ENCODE results near the gene AKAP6. TPM values are rescaled to one million over a fixed set of nuclear protein-coding genes. Genes with fewer than 3 reads are reported as not detected.

The AKAP6 gene
- total RNA-seq = 1 to 10 TPM; 1.1 to 1.4 TPM

- no peak for DNase-seq
- H3K9me3 Mint-ChIP-seq = peaks cover 2% of the 10 kb centered on the region
- H3K27me3 Mint-ChIP-seq = no peaks in the 10 kb centered on the region
- POLR2A ChIA-PET = no interaction called here
- no peak within 1 kb of the TSS for H3K4me3 Mint-ChIP-seq
- H3K27ac Mint-ChIP-seq = no peak within 1 kb of the TSS
- CTCF ChIA-PET = no interaction called here
- H3K36me3 Mint-ChIP-seq (ENCODE audit: low read depth) = no peaks in the 10 kb centered on the region
- H3K4me1 Mint-ChIP-seq = peaks cover 6% of the 10 kb centered on the region
These were observed at the start of gene AKAP6 for GRCh38 chr14:32329146-32329545. Gene AKAP6 (plus strand): TSS chr14:32329298. CDS start chr14:32433494, 104,196 bp downstream.

GRCh38 chr14:32286602-32287001 lies 42.5 kb upstream of the AKAP6 start:
- Mint-ChIP-seq H3K27ac (no peak overlapping the region), H3K4me1 (no peaks in the 10 kb centered on the region), H3K4me3 (no peak overlapping the region), H3K36me3 (ENCODE audit: low read depth) (no peaks in the 10 kb centered on the region), H3K9me3 (peaks cover 10% of the 10 kb centered on the region), H3K27me3 (peaks cover 3% of the 10 kb centered on the region)
- ChIA-PET CTCF (no interaction called here), POLR2A (no interaction called here)
- DNase-seq = no peak

GRCh38 chr14:32296366-32296765 lies 32.7 kb upstream of the AKAP6 start:
- H3K27me3 Mint-ChIP-seq = no peaks in the 10 kb centered on the region
- no peak for DNase-seq
- POLR2A ChIA-PET = no interaction called here

GRCh38 chr14:32298346-32298745 lies 30.8 kb upstream of the AKAP6 start:
- H3K27ac Mint-ChIP-seq = no peak overlapping the region
- no peaks in the 10 kb centered on the region for H3K27me3 Mint-ChIP-seq
- H3K4me3 Mint-ChIP-seq = no peak overlapping the region
- ChIA-PET CTCF (no interaction called here), POLR2A (no interaction called here)
- DNase-seq = no peak
- no peaks in the 10 kb centered on the region for H3K9me3 Mint-ChIP-seq
- H3K4me1 Mint-ChIP-seq = no peaks in the 10 kb centered on the region
- no peaks in the 10 kb centered on the region for H3K36me3 Mint-ChIP-seq (ENCODE audit: low read depth)

More at GRCh38 chr14:32296366-32296765, 32.7 kb upstream of the AKAP6 start:
- no peaks in the 10 kb centered on the region for H3K36me3 Mint-ChIP-seq (ENCODE audit: low read depth)
- CTCF ChIA-PET = no interaction called here
- peaks cover 5% of the 10 kb centered on the region for H3K9me3 Mint-ChIP-seq
- H3K27ac Mint-ChIP-seq = no peak overlapping the region
- H3K4me3 Mint-ChIP-seq = no peak overlapping the region
- H3K4me1 Mint-ChIP-seq = no peaks in the 10 kb centered on the region

GRCh38 chr14:32300136-32300535 lies 29.0 kb upstream of the AKAP6 start:
- no peaks in the 10 kb centered on the region for H3K9me3 Mint-ChIP-seq
- no peaks in the 10 kb centered on the region for H3K27me3 Mint-ChIP-seq
- H3K36me3 Mint-ChIP-seq (ENCODE audit: low read depth) = no peaks in the 10 kb centered on the region
- ChIA-PET CTCF (no interaction called here), POLR2A (no interaction called here)
- H3K4me3 Mint-ChIP-seq = no peak overlapping the region
- H3K4me1 Mint-ChIP-seq = no peaks in the 10 kb centered on the region
- H3K27ac Mint-ChIP-seq = no peak overlapping the region
- no peak for DNase-seq

DNA sequence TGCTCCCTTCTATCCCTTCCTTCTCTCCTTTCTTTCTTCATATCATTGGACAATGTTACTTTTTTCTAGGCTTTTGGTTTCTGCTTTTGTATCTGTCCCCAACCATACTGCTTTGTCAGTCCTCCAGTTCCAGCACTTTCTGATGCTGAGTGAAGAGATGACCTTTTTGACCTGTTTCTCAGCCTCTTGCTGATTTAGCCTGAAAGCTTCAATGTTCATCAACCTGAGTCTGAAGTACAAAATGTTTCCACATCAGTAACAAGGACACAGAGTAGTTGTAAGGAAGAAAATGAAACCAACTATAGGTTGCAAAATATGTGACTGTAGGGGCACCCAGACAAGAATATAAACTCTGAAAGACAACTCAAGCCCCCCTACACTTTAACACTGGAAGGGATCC lies 25.2 kb upstream of the AKAP6 start:
- no peaks in the 10 kb centered on the region for H3K27me3 Mint-ChIP-seq
- no peak overlapping the region for H3K27ac Mint-ChIP-seq
- H3K4me1 Mint-ChIP-seq = no peaks in the 10 kb centered on the region
- H3K9me3 Mint-ChIP-seq = no peaks in the 10 kb centered on the region
- DNase-seq = no peak
- H3K36me3 Mint-ChIP-seq (ENCODE audit: low read depth) = no peaks in the 10 kb centered on the region
- ChIA-PET POLR2A (no interaction called here), CTCF (no interaction called here)
- no peak overlapping the region for H3K4me3 Mint-ChIP-seq

GRCh38 chr14:32304296-32304695 lies 24.8 kb upstream of the AKAP6 start:
- Mint-ChIP-seq H3K4me1 (no peaks in the 10 kb centered on the region), H3K36me3 (ENCODE audit: low read depth) (no peaks in the 10 kb centered on the region), H3K27ac (no peak overlapping the region), H3K9me3 (no peaks in the 10 kb centered on the region), H3K4me3 (no peak overlapping the region), H3K27me3 (no peaks in the 10 kb centered on the region)
- ChIA-PET CTCF (no interaction called here), POLR2A (no interaction called here)
- no peak for DNase-seq

GRCh38 chr14:32306549-32306948 lies 22.5 kb upstream of the AKAP6 start:
- POLR2A ChIA-PET = no interaction called here
- no peaks in the 10 kb centered on the region for H3K4me1 Mint-ChIP-seq
- H3K27me3 Mint-ChIP-seq = no peaks in the 10 kb centered on the region
- H3K4me3 Mint-ChIP-seq = no peak overlapping the region
- no peak for DNase-seq
- CTCF ChIA-PET = no interaction called here
- no peaks in the 10 kb centered on the region for H3K36me3 Mint-ChIP-seq (ENCODE audit: low read depth)
- no peaks in the 10 kb centered on the region for H3K9me3 Mint-ChIP-seq
- H3K27ac Mint-ChIP-seq = no peak overlapping the region

- Mint-ChIP-seq H3K4me1 (no peaks in the 10 kb centered on the region), H3K4me3 (no peak overlapping the region), H3K9me3 (no peaks in the 10 kb centered on the region), H3K27me3 (no peaks in the 10 kb centered on the region), H3K36me3 (ENCODE audit: low read depth) (no peaks in the 10 kb centered on the region), H3K27ac (no peak overlapping the region)
- DNase-seq = no peak
- CTCF ChIA-PET = no interaction called here
- POLR2A ChIA-PET = no interaction called here
These were observed 21.1 kb upstream of the AKAP6 start for GRCh38 chr14:32307881-32308582.

GRCh38 chr14:32310876-32311275 lies 18.2 kb upstream of the AKAP6 start:
- H3K36me3 Mint-ChIP-seq (ENCODE audit: low read depth) = no peaks in the 10 kb centered on the region
- no peak overlapping the region for H3K27ac Mint-ChIP-seq
- H3K4me1 Mint-ChIP-seq = no peaks in the 10 kb centered on the region
- no peaks in the 10 kb centered on the region for H3K27me3 Mint-ChIP-seq
- H3K9me3 Mint-ChIP-seq = no peaks in the 10 kb centered on the region
- CTCF ChIA-PET = interaction anchor here (0.6 kb wide), 1 partner anchor 9 kb away, joined by 4 read pairs; no protein-coding TSS in a partner anchor
- POLR2A ChIA-PET = no interaction called here
- no peak for DNase-seq
- no peak overlapping the region for H3K4me3 Mint-ChIP-seq

DNA sequence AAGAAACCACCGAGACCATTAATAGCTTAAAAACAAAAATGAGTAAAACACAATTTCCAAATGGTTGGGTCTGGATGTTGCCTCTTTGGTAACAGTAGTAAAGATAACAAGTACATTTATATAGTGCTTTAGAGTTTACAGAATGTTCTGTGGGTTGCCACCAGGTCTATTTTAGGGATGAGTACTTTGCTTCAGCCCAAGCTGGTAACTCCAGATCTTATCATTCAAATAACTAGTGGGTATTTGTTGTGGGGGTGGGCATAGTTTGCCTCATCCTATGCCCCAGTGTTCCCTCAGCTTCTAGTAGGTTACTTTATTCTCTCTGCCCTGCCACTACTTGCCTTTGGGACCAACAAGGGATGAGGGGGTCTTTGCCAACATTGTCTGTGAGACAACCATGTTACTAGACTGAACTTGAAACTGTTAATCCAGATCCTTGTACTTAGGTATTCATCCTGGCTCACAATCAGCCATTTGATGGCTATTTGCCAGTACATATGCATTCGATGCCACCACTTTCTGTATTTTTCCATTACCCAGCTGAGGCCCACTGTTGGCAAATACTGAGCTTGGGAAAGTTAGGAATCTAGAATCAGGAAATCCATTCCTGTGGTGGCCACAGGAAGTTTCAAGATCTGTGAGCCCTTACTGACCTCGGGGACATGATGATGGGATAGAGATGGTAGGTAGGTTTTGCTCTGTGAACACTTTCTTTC lies 17.6 kb upstream of the AKAP6 start:
- no peaks in the 10 kb centered on the region for H3K9me3 Mint-ChIP-seq
- H3K4me3 Mint-ChIP-seq = no peak overlapping the region
- ChIA-PET POLR2A (no interaction called here), CTCF (no interaction called here)
- H3K4me1 Mint-ChIP-seq = no peaks in the 10 kb centered on the region
- H3K27me3 Mint-ChIP-seq = no peaks in the 10 kb centered on the region
- no peak for DNase-seq
- no peaks in the 10 kb centered on the region for H3K36me3 Mint-ChIP-seq (ENCODE audit: low read depth)
- H3K27ac Mint-ChIP-seq = no peak overlapping the region

GRCh38 chr14:32312010-32312331 lies 17.1 kb upstream of the AKAP6 start:
- H3K4me1 Mint-ChIP-seq = no peaks in the 10 kb centered on the region
- H3K36me3 Mint-ChIP-seq (ENCODE audit: low read depth) = no peaks in the 10 kb centered on the region
- ChIA-PET POLR2A (no interaction called here), CTCF (no interaction called here)
- H3K27me3 Mint-ChIP-seq = no peaks in the 10 kb centered on the region
- no peak overlapping the region for H3K27ac Mint-ChIP-seq
- no peak for DNase-seq
- H3K9me3 Mint-ChIP-seq = no peaks in the 10 kb centered on the region
- H3K4me3 Mint-ChIP-seq = no peak overlapping the region

GRCh38 chr14:32313844-32314376 lies 15.2 kb upstream of the AKAP6 start:
- no peak for DNase-seq
- Mint-ChIP-seq H3K4me1 (no peaks in the 10 kb centered on the region), H3K27ac (no peak overlapping the region), H3K27me3 (no peaks in the 10 kb centered on the region), H3K36me3 (ENCODE audit: low read depth) (no peaks in the 10 kb centered on the region), H3K4me3 (no peak overlapping the region), H3K9me3 (no peaks in the 10 kb centered on the region)
- ChIA-PET CTCF (no interaction called here), POLR2A (no interaction called here)

- DNase-seq = no peak
- no peak overlapping the region for H3K27ac Mint-ChIP-seq
- H3K27me3 Mint-ChIP-seq = no peaks in the 10 kb centered on the region
- H3K4me3 Mint-ChIP-seq = no peak overlapping the region
- POLR2A ChIA-PET = no interaction called here
- no peaks in the 10 kb centered on the region for H3K36me3 Mint-ChIP-seq (ENCODE audit: low read depth)
- H3K9me3 Mint-ChIP-seq = no peaks in the 10 kb centered on the region
- H3K4me1 Mint-ChIP-seq = no peaks in the 10 kb centered on the region
- CTCF ChIA-PET = no interaction called here
These were observed 10.9 kb upstream of the AKAP6 start for GRCh38 chr14:32318087-32318795.
